ENCODE measurements around the gene ALG6.
"Not testable (repeated sequence)": the region's sequence is repeated elsewhere in the genome, so short reads cannot be mapped to it uniquely, and the experiment has no call there.

ALG6 gene

GRCh38 chr1:63356234-63356633 is 11.2 kb upstream of the ALG6 start:
- peaks cover 13% of the 10 kb centered on the region for H3K27me3 Mint-ChIP-seq
- not testable (repeated sequence) for DNase-seq (ENCODE audit: low spot score in 2 of 2); H3K27ac Mint-ChIP-seq; H3K36me3 Mint-ChIP-seq; H3K4me1 Mint-ChIP-seq; H3K9me3 Mint-ChIP-seq; H3K4me3 Mint-ChIP-seq; ATAC-seq (ENCODE audit: low read depth)

DNA sequence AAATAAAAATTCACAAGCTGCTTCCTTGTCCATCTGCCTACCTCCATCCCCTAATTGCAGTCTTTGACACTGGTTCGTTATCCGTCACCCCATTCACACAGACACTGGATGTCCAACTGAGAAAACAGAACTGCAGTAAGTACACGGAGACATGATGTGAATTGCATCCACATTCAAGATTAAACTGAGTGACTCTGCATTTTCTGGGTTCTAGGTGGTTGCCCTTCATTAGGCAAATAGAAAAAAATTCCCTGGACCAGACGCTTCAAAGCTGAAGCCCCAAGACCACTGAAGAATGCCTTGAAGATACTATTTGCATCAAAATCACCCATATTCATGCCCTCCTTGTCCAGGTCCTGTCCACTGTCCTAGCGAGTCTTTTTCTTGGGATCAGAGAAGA is 7.9 kb upstream of the ALG6 start:
- H3K36me3 Mint-ChIP-seq = no peaks in the 10 kb centered on the region
- H3K4me1 Mint-ChIP-seq = no peaks in the 10 kb centered on the region
- no peak overlapping the region for H3K4me3 Mint-ChIP-seq
- no peak for ATAC-seq (ENCODE audit: low read depth)
- no peak overlapping the region for H3K27ac Mint-ChIP-seq
- DNase-seq (ENCODE audit: low spot score in 2 of 2) = no peak
- peaks cover 3% of the 10 kb centered on the region for H3K9me3 Mint-ChIP-seq
- H3K27me3 Mint-ChIP-seq = peaks cover 15% of the 10 kb centered on the region

DNA sequence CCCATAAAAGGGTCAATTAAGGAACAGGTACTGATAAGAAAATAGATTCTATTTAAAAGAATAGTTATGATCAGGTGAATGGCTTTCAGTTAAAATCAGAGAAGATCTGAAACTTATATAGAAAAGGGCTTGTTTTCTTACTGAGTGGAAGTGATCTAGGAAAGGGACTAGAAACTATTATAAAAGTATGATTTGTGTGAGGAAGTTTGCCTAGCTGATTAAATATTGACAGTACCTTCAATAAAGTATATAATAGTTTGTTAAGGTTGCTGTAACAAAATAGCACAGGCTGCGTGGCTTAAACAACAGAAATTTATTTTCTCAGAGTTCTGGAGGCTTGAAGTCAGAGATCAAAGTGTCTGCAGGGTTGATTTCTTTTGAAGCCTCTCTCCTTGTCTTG is 5.4 kb upstream of the ALG6 start:
- ATAC-seq (ENCODE audit: low read depth) = no peak
- H3K9me3 Mint-ChIP-seq = no peaks in the 10 kb centered on the region
- H3K36me3 Mint-ChIP-seq = no peaks in the 10 kb centered on the region
- peaks cover 16% of the 10 kb centered on the region for H3K27me3 Mint-ChIP-seq
- H3K4me3 Mint-ChIP-seq = no peak overlapping the region
- H3K27ac Mint-ChIP-seq = no peak overlapping the region
- DNase-seq (ENCODE audit: low spot score in 2 of 2) = no peak
- peaks cover 5% of the 10 kb centered on the region for H3K4me1 Mint-ChIP-seq

DNA sequence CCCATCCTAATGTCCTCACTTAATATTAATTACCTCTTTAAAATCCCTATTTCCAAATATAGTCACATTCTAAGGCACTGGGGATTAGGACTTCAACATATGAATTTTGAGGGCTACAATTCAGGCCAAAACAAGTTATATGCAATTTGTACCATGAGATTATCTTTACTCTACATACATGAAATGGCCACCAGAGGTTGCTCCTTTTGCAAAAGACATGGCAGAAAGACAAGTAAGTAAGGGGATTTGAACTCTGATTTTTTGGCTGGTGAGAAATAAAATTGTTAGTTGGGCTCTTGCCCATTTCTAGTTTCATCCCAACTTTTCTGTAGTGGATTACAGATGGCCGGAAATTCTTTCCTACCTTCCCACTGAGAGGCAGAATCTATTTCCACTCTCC is 4.8 kb upstream of the ALG6 start:
- ATAC-seq (ENCODE audit: low read depth) = no peak
- H3K9me3 Mint-ChIP-seq = no peaks in the 10 kb centered on the region
- peaks cover 16% of the 10 kb centered on the region for H3K27me3 Mint-ChIP-seq
- H3K4me1 Mint-ChIP-seq = peaks cover 5% of the 10 kb centered on the region
- no peak overlapping the region for H3K27ac Mint-ChIP-seq
- H3K36me3 Mint-ChIP-seq = no peaks in the 10 kb centered on the region
- no peak overlapping the region for H3K4me3 Mint-ChIP-seq
- no peak for DNase-seq (ENCODE audit: low spot score in 2 of 2)

GRCh38 chr1:63363014-63363413 is 4.4 kb upstream of the ALG6 start:
- DNase-seq (ENCODE audit: low spot score in 2 of 2) (no peak), ATAC-seq (ENCODE audit: low read depth) (no peak)
- no peaks in the 10 kb centered on the region for H3K9me3 Mint-ChIP-seq
- peaks cover 16% of the 10 kb centered on the region for H3K27me3 Mint-ChIP-seq
- peaks cover 7% of the 10 kb centered on the region for H3K4me1 Mint-ChIP-seq
- H3K27ac Mint-ChIP-seq = no peak overlapping the region
- H3K4me3 Mint-ChIP-seq = no peak overlapping the region
- no peaks in the 10 kb centered on the region for H3K36me3 Mint-ChIP-seq

DNA sequence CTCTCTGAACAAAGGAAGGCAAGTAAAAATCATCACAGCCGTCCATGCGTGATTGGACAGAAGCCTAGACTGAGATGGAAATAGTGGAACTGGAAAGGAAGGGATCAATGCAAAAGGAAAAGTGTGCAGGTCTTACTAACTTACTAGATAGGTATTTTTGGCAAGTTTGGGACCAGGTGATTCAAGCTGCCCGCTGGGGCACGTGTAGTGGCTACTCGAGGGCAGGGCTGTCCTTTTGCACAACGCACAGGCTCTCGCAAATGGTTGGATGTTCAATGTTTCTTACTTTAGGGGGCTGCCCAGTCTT is 566 bp upstream of the ALG6 start:
- Mint-ChIP-seq H3K27me3 (peaks cover 6% of the 10 kb centered on the region), H3K27ac (peak overlapping the region; percentile 85), H3K9me3 (no peaks in the 10 kb centered on the region), H3K4me1 (peaks cover 15% of the 10 kb centered on the region), H3K36me3 (peaks cover 5% of the 10 kb centered on the region), H3K4me3 (peak overlapping the region; percentile 94)
- no peak for DNase-seq (ENCODE audit: low spot score in 2 of 2)
- no peak for ATAC-seq (ENCODE audit: low read depth)

DNA sequence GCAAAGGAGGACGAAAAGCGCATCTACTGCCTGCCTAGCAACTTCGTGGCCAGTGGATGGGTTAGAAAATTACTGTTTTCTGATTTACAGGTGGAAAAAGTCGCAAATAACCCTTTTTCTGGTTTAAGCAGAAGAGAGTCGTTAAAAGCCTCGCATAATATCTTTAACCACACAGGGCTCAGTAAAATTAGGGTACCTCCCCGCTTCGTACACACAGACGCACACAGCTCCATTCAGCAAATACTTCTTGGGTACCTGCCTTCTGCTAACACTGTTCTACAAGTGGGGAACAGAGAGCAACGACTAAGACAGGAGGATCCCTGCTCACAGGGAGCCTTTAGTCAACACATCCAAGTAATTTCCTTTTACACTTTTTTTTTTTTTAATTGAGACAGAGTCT is 704 bp downstream of the ALG6 start:
- ATAC-seq (ENCODE audit: low read depth) = no peak
- H3K4me3 Mint-ChIP-seq = peak overlapping the region; percentile 94
- H3K36me3 Mint-ChIP-seq = peaks cover 8% of the 10 kb centered on the region

DNA sequence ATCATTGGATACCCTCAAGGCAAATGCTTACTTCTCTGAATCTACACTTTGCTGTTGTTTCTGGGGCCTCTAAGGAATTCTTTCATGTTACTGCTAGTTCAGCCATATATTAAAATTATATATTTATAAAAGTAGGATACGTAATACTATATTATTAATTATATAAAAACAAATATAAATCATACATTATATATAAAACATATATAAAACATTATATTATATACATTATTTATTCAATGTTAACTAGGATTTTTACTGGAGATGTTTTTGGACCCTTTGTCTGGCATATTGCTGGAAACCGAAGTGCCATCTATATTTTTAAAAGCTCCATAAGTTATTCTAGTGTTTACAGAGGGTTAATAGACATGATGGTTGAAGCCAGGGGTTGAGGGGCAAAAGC is 12.2 kb downstream of the ALG6 start:
- Mint-ChIP-seq H3K4me1 (peaks cover 17% of the 10 kb centered on the region), H3K27ac (no peak overlapping the region), H3K36me3 (peaks cover 18% of the 10 kb centered on the region), H3K27me3 (no peaks in the 10 kb centered on the region), H3K9me3 (no peaks in the 10 kb centered on the region), H3K4me3 (no peak overlapping the region)
- ATAC-seq (ENCODE audit: low read depth) = no peak
- DNase-seq (ENCODE audit: low spot score in 2 of 2) = no peak

More for the DNA sequence above, 704 bp downstream of the ALG6 start:
- peak in 1 of 2 donors; percentile 3 for DNase-seq (ENCODE audit: low spot score in 2 of 2)
- peaks cover 17% of the 10 kb centered on the region for H3K4me1 Mint-ChIP-seq
- H3K9me3 Mint-ChIP-seq = no peaks in the 10 kb centered on the region
- H3K27ac Mint-ChIP-seq = peak overlapping the region; percentile 85
- peaks cover 2% of the 10 kb centered on the region for H3K27me3 Mint-ChIP-seq

DNA sequence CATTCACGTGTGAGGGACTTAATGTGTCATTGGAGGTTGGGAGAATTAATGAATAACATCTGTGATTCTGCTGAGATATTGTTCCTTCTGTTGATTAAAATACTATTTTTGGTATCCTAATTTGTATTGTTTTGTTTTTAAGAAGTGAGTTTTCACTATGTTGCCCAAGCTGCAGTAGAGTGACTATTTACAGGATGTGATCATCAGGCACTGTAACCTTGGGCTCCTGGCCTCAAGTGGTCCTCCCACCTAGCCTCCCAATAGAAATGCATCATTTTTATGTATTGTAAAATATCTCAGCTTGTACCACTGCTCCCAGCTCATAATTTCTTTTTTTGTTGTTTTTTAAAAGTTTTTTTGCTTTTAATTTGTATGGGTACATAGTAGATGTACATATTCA is 14.3 kb downstream of the ALG6 start:
- H3K4me1 Mint-ChIP-seq = peaks cover 28% of the 10 kb centered on the region
- peaks cover 17% of the 10 kb centered on the region for H3K36me3 Mint-ChIP-seq
- no peaks in the 10 kb centered on the region for H3K27me3 Mint-ChIP-seq
- no peak overlapping the region for H3K27ac Mint-ChIP-seq
- no peak overlapping the region for H3K4me3 Mint-ChIP-seq
- no peak for DNase-seq (ENCODE audit: low spot score in 2 of 2)
- H3K9me3 Mint-ChIP-seq = no peaks in the 10 kb centered on the region
- no peak for ATAC-seq (ENCODE audit: low read depth)

DNA sequence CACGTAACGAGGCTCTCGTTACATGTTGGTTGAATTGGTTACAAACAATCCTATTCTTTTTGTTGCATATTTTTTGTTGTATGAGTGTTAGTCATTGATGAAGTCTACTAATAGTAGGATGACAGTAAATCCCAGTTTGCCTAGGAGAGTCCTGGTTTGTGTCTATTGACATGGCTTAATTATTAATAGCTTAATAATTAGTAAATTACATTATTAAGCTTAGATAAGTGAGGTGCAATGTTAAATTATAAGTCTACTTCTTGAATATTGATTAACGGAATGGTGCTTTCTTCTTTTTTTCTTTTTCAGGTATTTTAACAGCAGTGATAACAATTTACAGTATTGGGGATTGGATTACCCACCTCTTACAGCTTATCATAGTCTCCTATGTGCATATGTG is 34.5 kb downstream of the ALG6 start:
- Mint-ChIP-seq H3K4me1 (no peaks in the 10 kb centered on the region), H3K36me3 (peaks cover 20% of the 10 kb centered on the region), H3K27ac (no peak overlapping the region), H3K4me3 (no peak overlapping the region), H3K27me3 (no peaks in the 10 kb centered on the region), H3K9me3 (no peaks in the 10 kb centered on the region)
- ATAC-seq (ENCODE audit: low read depth) (no peak), DNase-seq (ENCODE audit: low spot score in 2 of 2) (no peak)

GRCh38 chr1:63403386-63403785 is 36.0 kb downstream of the ALG6 start:
- no peak overlapping the region for H3K4me3 Mint-ChIP-seq
- no peaks in the 10 kb centered on the region for H3K9me3 Mint-ChIP-seq
- peaks cover 18% of the 10 kb centered on the region for H3K36me3 Mint-ChIP-seq
- no peak for ATAC-seq (ENCODE audit: low read depth)
- H3K4me1 Mint-ChIP-seq = no peaks in the 10 kb centered on the region
- DNase-seq (ENCODE audit: low spot score in 2 of 2) = no peak
- H3K27me3 Mint-ChIP-seq = no peaks in the 10 kb centered on the region
- H3K27ac Mint-ChIP-seq = no peak overlapping the region

DNA sequence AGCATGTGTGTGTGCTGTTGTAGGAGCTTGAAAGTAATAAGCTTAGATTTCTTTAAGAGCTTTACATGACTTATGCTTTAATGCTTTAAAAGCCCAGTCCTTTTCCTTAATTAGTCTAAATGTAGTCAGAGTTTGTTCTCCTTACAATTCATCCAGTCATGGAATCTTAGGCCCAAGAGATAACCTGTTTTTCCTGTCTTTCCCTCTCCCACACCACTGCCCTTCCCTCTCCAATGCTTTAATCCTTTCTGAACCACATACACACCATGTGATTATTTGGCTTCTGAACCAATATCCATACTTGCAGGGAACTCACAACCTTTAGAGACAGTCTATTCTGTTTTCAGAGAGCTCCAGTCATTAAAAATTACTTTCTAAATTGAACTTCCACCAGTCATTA is 37.6 kb downstream of the ALG6 start:
- no peak overlapping the region for H3K4me3 Mint-ChIP-seq
- no peaks in the 10 kb centered on the region for H3K4me1 Mint-ChIP-seq
- peaks cover 17% of the 10 kb centered on the region for H3K36me3 Mint-ChIP-seq
- no peaks in the 10 kb centered on the region for H3K27me3 Mint-ChIP-seq
- no peak for ATAC-seq (ENCODE audit: low read depth)
- H3K9me3 Mint-ChIP-seq = no peaks in the 10 kb centered on the region
- no peak overlapping the region for H3K27ac Mint-ChIP-seq
- DNase-seq (ENCODE audit: low spot score in 2 of 2) = no peak

GRCh38 chr1:63405987-63406386 is 38.6 kb downstream of the ALG6 start:
- Mint-ChIP-seq H3K36me3 (peaks cover 19% of the 10 kb centered on the region), H3K27ac (no peak overlapping the region), H3K4me3 (no peak overlapping the region), H3K9me3 (no peaks in the 10 kb centered on the region), H3K27me3 (no peaks in the 10 kb centered on the region), H3K4me1 (no peaks in the 10 kb centered on the region)
- ATAC-seq (ENCODE audit: low read depth) (no peak), DNase-seq (ENCODE audit: low spot score in 2 of 2) (no peak)

DNA sequence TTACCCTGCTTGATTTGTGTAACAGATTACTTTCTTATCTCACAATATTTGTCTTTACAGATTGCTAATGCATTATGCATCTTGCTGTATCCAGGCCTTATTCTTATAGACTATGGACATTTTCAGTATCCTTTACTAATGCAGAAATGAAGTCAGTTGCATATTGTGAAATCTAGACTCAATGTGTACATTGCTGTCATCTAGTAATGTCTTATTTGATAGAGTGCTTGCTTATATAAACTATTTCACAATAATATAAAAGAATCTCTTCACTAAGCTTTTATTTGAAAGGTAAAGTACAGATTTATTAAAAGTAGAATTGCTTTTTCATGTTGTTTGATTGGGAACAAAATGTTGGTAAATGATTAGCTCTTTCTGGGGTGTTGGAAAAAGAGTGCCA is 39.6 kb downstream of the ALG6 start:
- Mint-ChIP-seq H3K36me3 (peaks cover 24% of the 10 kb centered on the region), H3K9me3 (no peaks in the 10 kb centered on the region), H3K4me3 (no peak overlapping the region), H3K4me1 (no peaks in the 10 kb centered on the region), H3K27ac (no peak overlapping the region), H3K27me3 (no peaks in the 10 kb centered on the region)
- ATAC-seq (ENCODE audit: low read depth) = no peak
- no peak for DNase-seq (ENCODE audit: low spot score in 2 of 2)

DNA sequence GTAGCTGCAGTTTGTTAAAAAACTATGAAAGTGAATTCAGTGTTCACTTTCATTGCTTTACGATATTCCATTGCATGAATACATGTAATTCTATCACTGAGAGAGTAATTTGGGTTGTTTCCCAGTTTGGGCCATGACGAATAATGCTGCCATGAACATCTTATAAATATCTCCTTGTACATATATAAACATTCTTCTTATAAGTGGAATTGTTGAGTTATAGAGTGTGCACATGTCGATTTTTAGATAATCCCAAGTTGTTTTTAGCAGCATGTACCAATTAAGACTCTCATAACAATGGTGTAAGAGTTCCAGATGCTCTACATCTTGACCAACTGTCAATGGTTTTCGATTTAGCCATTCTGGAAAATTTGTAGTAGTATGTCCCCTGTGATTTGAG is 40.9 kb downstream of the ALG6 start:
- DNase-seq (ENCODE audit: low spot score in 2 of 2) (no peak), ATAC-seq (ENCODE audit: low read depth) (no peak)
- H3K27ac Mint-ChIP-seq = no peak overlapping the region
- no peak overlapping the region for H3K4me3 Mint-ChIP-seq
- no peaks in the 10 kb centered on the region for H3K27me3 Mint-ChIP-seq
- no peaks in the 10 kb centered on the region for H3K9me3 Mint-ChIP-seq
- peaks cover 30% of the 10 kb centered on the region for H3K36me3 Mint-ChIP-seq
- no peaks in the 10 kb centered on the region for H3K4me1 Mint-ChIP-seq

DNA sequence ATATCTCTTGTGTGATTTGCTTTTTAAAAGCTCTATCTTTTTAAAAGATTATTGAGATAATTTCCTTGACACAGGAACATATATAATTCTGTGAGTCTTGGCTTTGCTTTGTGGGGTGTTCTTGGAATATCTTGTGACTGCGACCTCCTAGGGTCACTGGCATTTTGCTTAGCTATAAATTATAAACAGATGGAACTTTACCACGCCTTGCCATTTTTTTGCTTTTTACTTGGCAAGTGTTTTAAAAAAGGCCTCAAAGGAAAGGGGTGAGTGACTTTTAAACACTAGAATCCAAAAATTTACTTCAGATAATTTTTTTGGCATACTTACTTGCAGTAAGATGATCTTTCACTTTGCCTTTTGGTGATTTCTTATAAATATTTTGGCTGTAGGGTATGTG is 43.6 kb downstream of the ALG6 start:
- no peaks in the 10 kb centered on the region for H3K9me3 Mint-ChIP-seq
- no peak overlapping the region for H3K27ac Mint-ChIP-seq
- no peak overlapping the region for H3K4me3 Mint-ChIP-seq
- peaks cover 28% of the 10 kb centered on the region for H3K36me3 Mint-ChIP-seq
- H3K27me3 Mint-ChIP-seq = no peaks in the 10 kb centered on the region
- no peak for ATAC-seq (ENCODE audit: low read depth)
- H3K4me1 Mint-ChIP-seq = no peaks in the 10 kb centered on the region
- DNase-seq (ENCODE audit: low spot score in 2 of 2) = no peak

Data from memory B cell (primary cell).